NCI-H82 (cell line): ENCODE data around the gene DYSF.

Experiments used
- DNase-seq: peaks from one replicate; lab custom pipeline; 2025; lab: John Stamatoyannopoulos, UW

DYSF gene

DNA sequence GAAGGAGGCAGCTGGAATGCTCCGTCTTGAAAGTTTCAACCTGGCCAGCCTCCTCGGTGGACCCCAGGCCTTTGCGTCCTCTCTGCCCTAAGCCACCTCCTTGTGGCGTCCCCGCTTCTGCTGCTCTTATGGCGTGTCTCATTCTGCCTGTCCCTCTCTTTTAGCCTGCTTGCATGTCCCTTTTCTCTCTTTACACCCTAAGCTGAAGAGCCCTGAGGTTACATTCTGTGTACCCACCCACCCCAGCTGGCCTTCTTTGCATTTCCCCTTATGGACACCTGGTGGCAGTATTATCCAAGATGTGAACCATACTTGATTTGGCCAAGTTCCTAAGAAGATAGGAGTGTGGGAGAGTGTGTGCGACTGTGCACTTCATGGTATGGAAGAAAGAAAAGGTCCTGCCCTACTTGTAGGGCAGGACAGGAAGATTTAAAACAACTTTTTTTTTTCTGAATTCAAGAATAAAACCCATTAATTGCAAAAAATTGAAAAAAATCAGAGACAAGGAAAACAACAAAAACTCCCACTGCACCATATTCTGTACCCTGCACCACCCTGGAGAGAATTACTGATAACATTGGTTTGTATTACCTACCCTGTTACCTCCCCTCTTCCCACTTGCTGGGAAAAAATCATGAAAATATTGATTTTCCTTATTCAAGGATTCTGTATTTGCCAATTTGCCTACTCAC lies 77.4 kb downstream of the DYSF start:
- DNase-seq = peak; percentile 78

- DNase-seq = no peak
Measured at GRCh38 chr2:71531522-71532047, 78.2 kb downstream of the DYSF start.

GRCh38 chr2:71532327-71532726 lies 79.0 kb downstream of the DYSF start:
- DNase-seq = no peak

- no peak for DNase-seq
Measured at GRCh38 chr2:71534201-71534600, 80.8 kb downstream of the DYSF start.

DNA sequence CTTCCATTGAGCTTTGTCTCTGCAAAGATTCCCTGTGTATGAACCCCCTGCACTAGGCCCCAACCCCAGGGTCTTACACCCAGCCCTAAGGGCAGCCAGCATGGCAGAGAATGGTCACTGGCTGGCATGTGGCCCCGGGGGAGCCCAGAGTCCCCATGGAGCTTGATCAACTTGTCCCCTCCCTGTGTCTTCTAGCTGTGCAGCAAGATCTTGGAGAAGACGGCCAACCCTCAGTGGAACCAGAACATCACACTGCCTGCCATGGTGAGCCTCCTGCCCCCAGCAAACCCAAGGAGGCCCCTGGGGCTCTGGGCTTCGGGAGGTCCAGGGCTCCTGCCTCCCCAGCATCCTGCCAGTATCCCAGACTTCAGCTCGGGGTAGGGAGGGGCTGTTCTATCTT lies 81.5 kb downstream of the DYSF start:
- DNase-seq = no peak

DNA sequence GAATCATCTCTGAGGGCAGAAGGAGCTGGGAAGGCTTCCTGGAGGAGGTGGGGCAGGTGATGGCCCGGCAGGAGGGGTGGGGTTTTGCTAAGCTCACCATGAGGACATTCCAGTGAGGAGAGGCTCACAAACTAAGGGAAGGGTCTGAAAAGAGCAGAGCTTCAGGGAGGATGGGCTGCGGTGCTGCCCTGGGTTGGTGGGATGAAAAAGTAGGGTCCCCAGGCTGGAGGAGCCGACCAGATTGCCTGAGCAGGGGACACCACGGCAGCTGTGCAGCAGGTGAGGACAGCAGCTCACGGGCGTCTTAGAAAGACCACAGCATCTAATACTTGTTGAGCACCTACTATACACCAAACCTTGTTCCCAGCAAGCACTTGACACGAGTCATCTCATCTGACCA lies 82.2 kb downstream of the DYSF start:
- no peak for DNase-seq

DNA sequence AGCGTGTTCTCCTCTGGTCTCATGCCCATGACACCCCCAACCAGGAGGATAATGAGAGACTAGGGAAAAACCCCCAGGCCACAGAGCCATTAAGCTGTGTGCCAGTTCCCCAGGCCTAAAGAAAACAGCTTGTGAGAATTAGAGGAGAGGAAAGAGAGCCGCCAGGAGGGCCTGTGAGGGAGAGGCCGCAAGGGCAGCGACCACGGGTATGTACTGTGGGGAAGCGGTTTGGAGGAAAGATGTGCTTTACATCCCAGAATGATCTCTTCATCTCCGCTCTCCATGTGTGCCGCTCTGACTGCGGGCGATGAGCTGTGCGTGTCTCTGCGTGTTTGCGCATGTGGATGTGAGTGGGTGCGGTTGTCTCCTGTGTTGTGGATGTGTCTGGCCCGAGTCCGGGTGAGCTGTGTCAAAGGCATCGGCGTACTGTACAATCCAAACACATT lies 82.9 kb downstream of the DYSF start:
- DNase-seq = no peak

- DNase-seq = no peak
Measured at GRCh38 chr2:71538241-71538640, 84.9 kb downstream of the DYSF start.

- DNase-seq = no peak
Measured at GRCh38 chr2:71538656-71539265, 85.4 kb downstream of the DYSF start.

DNA sequence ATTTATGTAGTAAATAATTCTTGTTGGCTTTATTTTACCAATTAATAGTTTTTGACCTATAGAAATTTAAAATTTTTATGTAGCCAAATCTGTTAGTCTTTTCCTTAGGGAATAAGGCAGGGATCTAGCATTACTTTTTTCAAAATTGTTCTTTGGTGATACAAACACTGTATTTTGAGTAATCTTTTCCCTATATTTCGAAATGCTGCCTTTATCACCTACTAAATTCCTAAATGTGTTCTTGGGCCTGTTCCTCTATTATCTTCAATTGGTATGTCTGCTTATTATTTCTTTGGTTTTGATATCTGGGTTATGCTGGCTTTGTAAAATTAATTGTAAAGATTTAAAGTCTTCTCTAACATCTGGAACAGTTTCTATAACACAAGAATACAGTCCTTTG lies 87.5 kb downstream of the DYSF start:
- no peak for DNase-seq

- DNase-seq = no peak
Measured at GRCh38 chr2:71544919-71545571, 91.7 kb downstream of the DYSF start.

DNA sequence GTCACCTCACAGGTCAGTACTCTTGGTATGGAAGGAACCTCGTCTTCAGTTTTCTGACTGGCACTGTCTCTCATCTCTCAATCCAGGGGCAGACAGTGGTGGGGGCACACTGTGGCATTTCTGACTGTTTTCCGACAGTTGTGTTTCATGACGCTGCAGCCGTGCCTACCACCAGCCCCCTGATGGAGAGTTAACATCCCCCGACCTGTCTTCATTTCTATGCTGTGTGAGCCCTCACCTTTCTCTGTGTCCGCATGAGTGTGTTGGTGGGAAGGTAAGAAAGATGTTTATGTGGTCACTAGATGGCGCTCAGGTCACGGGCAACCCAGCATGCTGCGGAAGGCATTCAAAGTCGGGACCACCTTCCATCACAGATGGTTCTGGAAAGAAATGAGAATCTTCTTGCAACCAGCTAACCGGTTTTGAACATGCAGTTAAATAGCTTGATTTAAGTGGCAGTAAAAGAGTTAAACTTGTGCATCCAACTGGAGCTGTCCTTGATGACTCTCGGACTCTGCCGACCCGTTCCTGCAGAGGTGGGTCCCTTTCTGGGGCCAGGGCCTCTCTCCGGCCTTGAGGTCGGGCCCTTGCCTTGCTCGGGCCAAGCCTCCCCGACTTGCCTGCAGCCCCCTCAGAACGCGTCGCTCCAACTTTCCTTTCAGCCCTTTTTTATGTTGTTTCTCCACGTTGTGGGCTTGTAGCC lies 92.4 kb downstream of the DYSF start:
- peak; percentile 77 for DNase-seq

DNA sequence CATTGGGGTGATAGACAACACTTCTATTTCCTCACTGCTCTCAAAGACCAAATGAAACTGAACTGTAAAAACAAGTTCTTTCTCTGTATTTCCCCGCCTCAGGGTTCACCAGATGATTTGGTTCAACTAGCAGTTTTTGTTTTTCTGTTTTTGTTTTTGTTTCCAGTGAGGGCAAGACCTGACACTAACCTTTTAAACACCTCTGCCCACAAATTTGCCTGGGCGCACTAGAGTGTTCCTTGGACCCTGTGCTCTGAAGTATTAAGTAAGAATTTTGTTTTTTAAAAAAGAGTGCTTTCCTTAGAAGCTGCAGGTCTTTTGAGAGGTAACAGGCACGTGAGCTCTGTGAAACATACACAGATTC lies 92.9 kb downstream of the DYSF start:
- no peak for DNase-seq

- DNase-seq = no peak
Measured at GRCh38 chr2:71546777-71547281, 93.5 kb downstream of the DYSF start.

GRCh38 chr2:71547616-71548285 lies 94.4 kb downstream of the DYSF start:
- DNase-seq = no peak

- DNase-seq = peak; percentile 69
Measured at GRCh38 chr2:71548646-71549425, 95.5 kb downstream of the DYSF start.

- no peak for DNase-seq
Measured at GRCh38 chr2:71550801-71551630, 97.7 kb downstream of the DYSF start.

- DNase-seq = no peak
Measured at GRCh38 chr2:71551631-71551915, 98.2 kb downstream of the DYSF start.

- DNase-seq = no peak
Measured at GRCh38 chr2:71552356-71552755, 99.0 kb downstream of the DYSF start.

GRCh38 chr2:71552861-71553301 lies 99.5 kb downstream of the DYSF start:
- no peak for DNase-seq
